Cerebellar cortex (tissue), 1 donor: ENCODE results near the gene NAA38.

Source experiments
- DNase-seq: peaks from one replicate; pipeline ENCODE4 v3.0.0-alpha.2; 2015; ENCODE audit warnings: low spot score

Gene NAA38

GRCh38 chr17:7852919-7853690 is 4.3 kb downstream of the NAA38 start:
- DNase-seq: no peak

- DNase-seq: no peak
Observed at GRCh38 chr17:7852262-7852670, 5.1 kb downstream of the NAA38 start.

GRCh38 chr17:7851438-7852261 is 5.7 kb downstream of the NAA38 start:
- peak; percentile 94 for DNase-seq

GRCh38 chr17:7850701-7851437 is 6.5 kb downstream of the NAA38 start:
- DNase-seq: peak; percentile 19

- DNase-seq: no peak
Observed at GRCh38 chr17:7849751-7850504, 7.4 kb downstream of the NAA38 start.

- DNase-seq: no peak
Observed at GRCh38 chr17:7849130-7849750, 8.1 kb downstream of the NAA38 start.

GRCh38 chr17:7848739-7849129 is 8.6 kb downstream of the NAA38 start:
- no peak for DNase-seq

- DNase-seq: no peak
Observed at GRCh38 chr17:7848131-7848579, 9.2 kb downstream of the NAA38 start.

- DNase-seq: no peak
Observed at GRCh38 chr17:7846765-7847661, 10.3 kb downstream of the NAA38 start.

GRCh38 chr17:7846063-7846735 is 11.2 kb downstream of the NAA38 start:
- DNase-seq: no peak

GRCh38 chr17:7845359-7846062 is 11.8 kb downstream of the NAA38 start:
- no peak for DNase-seq

GRCh38 chr17:7844292-7845154 is 12.8 kb downstream of the NAA38 start:
- DNase-seq: peak; percentile 98

- peak; percentile 75 for DNase-seq
Observed at GRCh38 chr17:7843536-7844291, 13.6 kb downstream of the NAA38 start.

- peak; percentile 24 for DNase-seq
Observed at GRCh38 chr17:7843257-7843535, 14.2 kb downstream of the NAA38 start.

GRCh38 chr17:7842380-7843256 is 14.7 kb downstream of the NAA38 start:
- DNase-seq: peak; percentile 56

GRCh38 chr17:7841915-7842379 is 15.4 kb downstream of the NAA38 start:
- peak; percentile 85 for DNase-seq
